IPS DF 19.7 (cell line): ENCODE data around the gene SLC37A3.
"Not testable (repeated sequence)": the region's sequence is repeated elsewhere in the genome, so short reads cannot be mapped to it uniquely, and the experiment has no call there.

Experiments used
- DNase-seq: peaks from one replicate; pipeline ENCODE4 v3.0.0-alpha.2; 2013; ENCODE audit warnings: low read depth, low spot score

The SLC37A3 gene

GRCh38 chr7:140312141-140312846, 86.0 kb downstream of the SLC37A3 start:
- DNase-seq = no peak

DNA sequence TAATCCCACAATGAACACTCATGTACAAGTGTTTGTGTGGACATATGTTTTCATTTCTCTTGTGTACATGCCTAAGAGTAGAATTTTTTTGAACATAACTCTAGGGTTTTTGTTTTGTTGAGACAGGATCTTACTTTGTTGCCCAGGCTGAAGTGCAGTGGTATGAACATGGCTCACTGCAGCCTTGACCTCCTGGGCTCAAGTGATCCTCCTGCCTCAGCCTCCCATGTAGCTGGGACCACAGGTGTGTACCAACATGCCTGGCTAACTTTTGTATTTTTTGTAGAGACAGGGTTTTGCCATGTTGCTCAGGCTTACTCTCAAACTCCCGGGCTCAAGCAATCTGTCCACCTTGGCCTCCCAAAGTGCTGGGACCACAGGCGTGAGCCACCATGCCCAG, 87.2 kb downstream of the SLC37A3 start:
- not testable (repeated sequence) for DNase-seq

- DNase-seq = no peak
Measured at GRCh38 chr7:140310337-140311002, 87.9 kb downstream of the SLC37A3 start.

GRCh38 chr7:140308060-140308459, 90.3 kb downstream of the SLC37A3 start:
- DNase-seq = no peak

GRCh38 chr7:140304191-140304799, 94.0 kb downstream of the SLC37A3 start:
- no peak for DNase-seq

GRCh38 chr7:140300243-140301136, 97.8 kb downstream of the SLC37A3 start:
- DNase-seq = no peak

- DNase-seq = no peak
Measured at GRCh38 chr7:140298213-140298612, 100.1 kb downstream of the SLC37A3 start.

GRCh38 chr7:140297192-140297591, 101.1 kb downstream of the SLC37A3 start:
- DNase-seq = no peak

- no peak for DNase-seq
Measured at GRCh38 chr7:140295224-140295738, 103.0 kb downstream of the SLC37A3 start.

GRCh38 chr7:140294454-140294853, 103.9 kb downstream of the SLC37A3 start:
- DNase-seq = no peak

GRCh38 chr7:140292438-140292837, 105.9 kb downstream of the SLC37A3 start:
- DNase-seq = no peak

GRCh38 chr7:140289804-140290203, 108.5 kb downstream of the SLC37A3 start:
- DNase-seq = no peak

DNA sequence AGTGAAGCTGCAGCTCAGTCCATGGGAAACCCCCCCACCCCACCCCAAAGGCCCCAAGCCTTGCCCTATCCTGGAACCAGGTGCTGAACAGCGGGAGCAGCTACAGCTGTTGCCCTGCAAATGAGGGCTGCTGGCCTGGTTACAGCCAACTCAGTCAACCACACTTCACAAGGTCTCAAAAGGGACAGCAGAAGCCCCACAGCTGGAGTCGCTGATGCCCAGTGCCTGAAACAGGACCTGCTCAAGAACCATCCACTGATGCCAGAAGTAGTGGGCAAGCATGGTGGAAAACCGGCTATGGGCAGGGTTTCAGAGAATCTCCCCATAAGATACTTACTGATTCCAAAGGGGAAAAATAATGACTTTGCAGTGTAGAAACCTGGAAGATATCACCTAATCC, 110.3 kb downstream of the SLC37A3 start:
- no peak for DNase-seq

- no peak for DNase-seq
Measured at GRCh38 chr7:140285938-140286337, 112.4 kb downstream of the SLC37A3 start.

- DNase-seq = no peak
Measured at GRCh38 chr7:140284062-140284461, 114.3 kb downstream of the SLC37A3 start.
